Measurements from ENCODE around the gene M1AP.

- TF ChIP-seq, protein P1, sequence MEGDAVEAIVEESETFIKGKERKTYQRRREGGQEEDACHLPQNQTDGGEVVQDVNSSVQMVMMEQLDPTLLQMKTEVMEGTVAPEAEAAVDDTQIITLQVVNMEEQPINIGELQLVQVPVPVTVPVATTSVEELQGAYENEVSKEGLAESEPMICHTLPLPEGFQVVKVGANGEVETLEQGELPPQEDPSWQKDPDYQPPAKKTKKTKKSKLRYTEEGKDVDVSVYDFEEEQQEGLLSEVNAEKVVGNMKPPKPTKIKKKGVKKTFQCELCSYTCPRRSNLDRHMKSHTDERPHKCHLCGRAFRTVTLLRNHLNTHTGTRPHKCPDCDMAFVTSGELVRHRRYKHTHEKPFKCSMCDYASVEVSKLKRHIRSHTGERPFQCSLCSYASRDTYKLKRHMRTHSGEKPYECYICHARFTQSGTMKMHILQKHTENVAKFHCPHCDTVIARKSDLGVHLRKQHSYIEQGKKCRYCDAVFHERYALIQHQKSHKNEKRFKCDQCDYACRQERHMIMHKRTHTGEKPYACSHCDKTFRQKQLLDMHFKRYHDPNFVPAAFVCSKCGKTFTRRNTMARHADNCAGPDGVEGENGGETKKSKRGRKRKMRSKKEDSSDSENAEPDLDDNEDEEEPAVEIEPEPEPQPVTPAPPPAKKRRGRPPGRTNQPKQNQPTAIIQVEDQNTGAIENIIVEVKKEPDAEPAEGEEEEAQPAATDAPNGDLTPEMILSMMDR (IDR thresholded peaks at IDR 0.05): no peak
- no peak for TF ChIP-seq POLR2A (IDR thresholded peaks at IDR 0.05)
- no peak for TF ChIP-seq POLR2AphosphoS5 (IDR thresholded peaks at IDR 0.05; ENCODE audit: insufficient read depth in 1 of 2, low read depth in 1 of 2)
Measured at GRCh38 chr2:74507926-74508520, 140.1 kb downstream of the M1AP start.
